H7 (cell line): ENCODE measurements around the gene RNF135. TPM values are rescaled to one million over a fixed set of nuclear protein-coding genes. Genes with fewer than 3 reads are reported as not detected.
"Not testable (repeated sequence)": the region's sequence is repeated elsewhere in the genome, so short reads cannot be mapped to it uniquely, and the experiment has no call there.

Source experiments
- DNase-seq: peaks from one replicate; pipeline ENCODE4 v3.0.0; 2012
- H3K27me3 ChIP-seq: 2 replicates; pipeline ENCODE4 v1.6.0; 2011; ENCODE audit warnings: mild to moderate bottlenecking, low read length; ENCODE audit not compliant: control insufficient read depth, insufficient read depth
- H3K36me3 ChIP-seq: replicated peaks from 2 replicates; pipeline ENCODE4 v1.5.1; 2011; ENCODE audit warnings: low read length; ENCODE audit not compliant: control insufficient read depth, insufficient read depth
- H3K4me3 ChIP-seq: 2 replicates; pipeline ENCODE4 v1.5.1; 2011; ENCODE audit warnings: low read depth, mild to moderate bottlenecking, control low read depth, low read length, moderate library complexity; ENCODE audit not compliant: insufficient read depth
- total RNA-seq: library from RNA; depleted of rRNA; stranded (reverse); fragments of >200 nt; shearing (Covaris generic); gene quantifications from 2 replicates; pipeline ENCODE4 v1.2.3, GENCODE V29; 2014

RNF135 gene
- total RNA-seq, 1 experiment from 2014 or later = 9.8 TPM

GRCh38 chr17:30967911-30968310, 2.9 kb upstream of the RNF135 start:
- not testable (repeated sequence) for H3K36me3 ChIP-seq, H3K27me3 ChIP-seq, DNase-seq, H3K4me3 ChIP-seq

- no peaks in the 10 kb centered on the region; the same call in 1 of the 2 replicates for H3K27me3 ChIP-seq
- DNase-seq = peak; percentile 67
- H3K4me3 ChIP-seq = peak overlapping the region; percentile 65
- no peaks in the 10 kb centered on the region for H3K36me3 ChIP-seq
Measured at GRCh38 chr17:30969989-30970830, 629 bp upstream of the RNF135 start.

DNA sequence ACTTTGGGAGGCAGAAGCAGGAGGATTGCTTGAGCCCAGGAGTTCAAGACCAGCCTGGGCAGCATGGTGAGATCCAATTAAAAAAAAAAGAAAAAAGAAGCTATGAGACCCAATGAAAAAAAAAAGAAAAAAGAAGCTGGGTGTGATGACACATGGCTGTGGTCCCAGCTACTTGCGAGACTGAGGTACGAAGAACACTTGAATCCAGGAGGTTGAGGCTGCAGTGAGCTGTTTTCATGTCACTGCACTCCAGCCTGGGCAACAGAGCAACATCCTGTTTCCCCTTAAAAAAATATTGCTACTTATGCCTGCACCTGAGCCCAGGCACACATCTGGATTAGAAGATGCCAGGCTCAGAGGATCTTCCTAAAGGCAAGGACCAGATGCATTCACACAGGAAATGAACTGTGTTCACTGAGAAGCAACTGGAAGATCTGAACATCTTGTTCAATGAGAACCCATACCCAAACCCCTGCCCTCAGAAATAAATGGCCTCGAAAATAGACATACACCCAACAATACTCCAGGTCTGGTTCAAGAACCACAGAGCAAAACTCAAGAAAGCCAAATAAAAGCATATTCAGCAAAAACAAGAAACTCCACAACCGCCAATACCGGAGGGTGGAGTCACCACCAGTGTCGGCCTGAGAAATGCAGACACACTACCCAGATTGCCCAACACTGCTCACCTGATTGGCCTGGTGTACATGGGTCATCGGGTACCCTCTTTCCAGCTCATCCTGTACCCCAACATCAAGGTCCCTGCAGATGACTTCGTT, 4.4 kb downstream of the RNF135 start:
- DNase-seq = no peak
- H3K27me3 ChIP-seq = no peaks in the 10 kb centered on the region
- 0 out of 2 replicates have a peak, but pooled peaks cover 1% of the 10 kb centered on the region for H3K36me3 ChIP-seq
- H3K4me3 ChIP-seq = no peak overlapping the region

DNA sequence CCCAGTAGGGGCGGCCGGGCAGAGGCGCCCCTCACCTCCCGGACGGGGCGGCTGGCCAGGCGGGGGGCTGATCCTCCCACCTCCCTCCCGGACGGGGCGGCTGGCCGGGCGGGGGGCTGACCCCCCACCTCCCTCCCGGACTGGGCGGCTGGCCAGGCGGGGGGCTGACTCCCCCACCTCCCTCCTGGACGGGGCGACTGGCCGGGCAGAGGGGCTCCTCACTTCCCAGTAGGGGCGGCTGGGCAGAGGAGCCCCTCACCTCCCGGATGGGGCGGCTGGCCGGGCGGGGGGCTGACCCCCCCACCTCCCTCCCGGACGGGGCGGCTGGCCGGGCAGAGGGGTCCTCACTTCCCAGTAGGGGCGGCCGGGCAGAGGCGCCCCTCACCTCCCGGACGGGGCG, 9.1 kb downstream of the RNF135 start:
- not testable (repeated sequence) for DNase-seq, H3K4me3 ChIP-seq, H3K36me3 ChIP-seq, H3K27me3 ChIP-seq

DNA sequence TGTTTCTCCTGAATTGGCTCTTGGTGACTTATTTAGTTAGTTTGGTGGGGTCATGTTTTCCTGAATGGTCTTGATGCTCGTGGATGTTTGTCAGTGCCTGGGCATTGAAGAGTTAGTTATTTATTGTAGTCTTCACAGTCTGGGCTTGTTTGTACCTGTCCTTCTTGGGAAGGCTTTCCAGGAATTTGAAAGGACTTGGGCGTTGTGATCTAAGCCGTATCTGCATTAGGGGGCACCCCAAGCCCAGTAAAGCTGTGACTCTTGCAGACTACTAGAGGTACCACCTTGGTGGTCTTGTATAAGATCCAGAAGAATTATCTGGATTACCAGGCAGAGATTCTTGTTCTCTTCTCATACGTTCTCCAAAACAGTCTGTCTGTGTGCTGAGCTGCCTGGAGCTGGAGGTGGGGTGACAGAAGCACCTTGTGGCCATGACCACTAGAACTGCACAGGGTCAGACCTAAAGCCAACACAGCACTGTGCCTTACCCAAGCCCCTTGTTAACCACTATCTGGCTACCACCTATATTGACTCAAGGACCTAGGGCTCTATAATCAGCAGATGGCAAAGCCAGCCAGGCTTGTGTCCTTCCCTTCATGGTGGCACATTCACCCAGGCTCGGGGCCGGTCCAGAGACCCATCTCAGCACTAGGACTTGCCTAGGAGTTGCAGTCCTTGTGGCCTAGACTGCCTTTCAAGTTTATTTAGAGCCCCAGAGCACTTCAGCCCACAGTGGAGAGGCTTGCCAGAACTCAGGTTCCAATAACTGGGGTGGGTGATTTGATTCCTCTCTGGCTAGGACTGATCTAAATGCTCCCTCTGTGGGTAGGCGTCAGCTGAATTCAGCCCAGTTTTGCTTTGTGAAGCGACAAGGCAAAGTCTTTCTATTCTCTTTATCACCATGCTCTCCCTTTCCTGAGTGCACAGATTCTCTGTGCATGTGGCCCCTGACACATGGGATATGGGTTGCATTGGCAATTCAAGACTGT, 11.0 kb downstream of the RNF135 start:
- DNase-seq = no peak
- no peaks in the 10 kb centered on the region for H3K27me3 ChIP-seq
- H3K36me3 ChIP-seq = no peaks in the 10 kb centered on the region; the same call in 1 of the 2 replicates

GRCh38 chr17:30982855-30983254, 12.0 kb downstream of the RNF135 start:
- DNase-seq = no peak
- Histone ChIP-seq H3K27me3 (no peaks in the 10 kb centered on the region), H3K4me3 (no peak overlapping the region), H3K36me3 (no peaks in the 10 kb centered on the region; the same call in 1 of the 2 replicates)

More for the DNA sequence above, 11.0 kb downstream of the RNF135 start:
- H3K4me3 ChIP-seq = no peak overlapping the region

GRCh38 chr17:30990458-30990857, 19.6 kb downstream of the RNF135 start:
- no peaks in the 10 kb centered on the region for H3K36me3 ChIP-seq
- H3K27me3 ChIP-seq = no peaks in the 10 kb centered on the region
- no peak for DNase-seq
- H3K4me3 ChIP-seq = no peak overlapping the region

DNA sequence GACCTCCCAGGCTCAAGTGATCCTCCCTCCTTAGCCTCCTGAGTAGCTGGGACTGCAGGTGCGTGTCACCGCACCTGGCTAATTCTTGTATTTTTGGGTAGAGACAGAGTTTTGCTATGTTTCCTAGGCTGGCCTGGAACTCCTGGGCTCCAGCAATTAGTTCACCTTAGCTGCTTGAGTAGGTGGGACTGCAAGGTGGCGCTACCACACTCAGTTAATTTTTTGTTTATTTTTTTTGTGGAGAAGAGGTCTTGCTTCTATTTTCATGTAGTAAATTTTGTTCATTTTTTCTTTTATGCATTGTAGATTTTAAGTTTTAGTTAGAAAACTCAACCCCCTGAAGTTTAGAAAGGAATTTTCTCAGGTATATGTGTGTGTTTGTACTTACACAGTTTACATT, 21.7 kb downstream of the RNF135 start:
- Histone ChIP-seq H3K4me3 (no peak overlapping the region), H3K27me3 (no peaks in the 10 kb centered on the region), H3K36me3 (peaks cover 2% of the 10 kb centered on the region)
- peak; percentile 18 for DNase-seq

DNA sequence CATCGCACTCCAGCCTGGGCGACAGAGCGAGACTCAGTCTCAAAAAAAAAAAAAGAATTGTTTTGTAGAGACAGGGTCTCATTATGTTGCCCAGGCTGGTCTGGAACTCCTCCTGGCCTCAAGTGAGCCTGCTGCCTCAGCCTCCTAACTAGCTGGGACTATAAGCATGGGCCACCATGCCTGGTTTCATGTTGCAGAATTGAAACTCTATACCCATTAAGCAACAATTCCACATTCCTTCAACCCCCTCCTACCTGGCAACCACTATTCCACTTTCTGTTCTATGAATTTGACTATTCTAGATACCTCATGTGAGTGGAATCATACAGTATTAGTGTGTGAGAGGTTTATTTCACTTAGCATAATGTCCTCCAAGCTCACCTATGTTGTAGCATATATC, 24.5 kb downstream of the RNF135 start:
- no peak for DNase-seq
- Histone ChIP-seq H3K27me3 (no peaks in the 10 kb centered on the region), H3K36me3 (peaks cover 2% of the 10 kb centered on the region), H3K4me3 (no peak overlapping the region)

DNA sequence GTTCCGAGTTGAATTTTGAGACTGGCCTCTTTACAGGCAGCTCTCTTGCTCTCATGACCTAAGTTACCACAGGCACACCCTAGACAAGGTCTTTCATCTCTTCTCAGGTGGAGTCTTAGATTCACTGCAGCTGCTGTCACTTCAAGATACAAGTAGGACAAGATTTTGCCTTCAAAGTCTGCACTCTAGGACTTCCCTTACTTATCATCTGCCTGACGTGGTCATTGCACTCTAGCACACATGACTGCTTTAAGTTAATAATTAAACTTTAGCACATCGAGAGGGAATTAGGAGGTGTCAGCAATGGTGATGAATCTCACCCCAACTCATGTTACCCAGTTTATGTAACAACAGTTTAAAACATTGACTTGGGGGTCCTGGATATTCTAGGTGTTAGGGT, 25.6 kb downstream of the RNF135 start:
- DNase-seq = no peak
- H3K27me3 ChIP-seq = no peaks in the 10 kb centered on the region
- H3K4me3 ChIP-seq = no peak overlapping the region
- H3K36me3 ChIP-seq = peaks cover 2% of the 10 kb centered on the region

GRCh38 chr17:30997270-30997669, 26.4 kb downstream of the RNF135 start:
- Histone ChIP-seq H3K36me3 (peaks cover 2% of the 10 kb centered on the region), H3K27me3 (no peaks in the 10 kb centered on the region), H3K4me3 (no peak overlapping the region)
- DNase-seq = no peak

DNA sequence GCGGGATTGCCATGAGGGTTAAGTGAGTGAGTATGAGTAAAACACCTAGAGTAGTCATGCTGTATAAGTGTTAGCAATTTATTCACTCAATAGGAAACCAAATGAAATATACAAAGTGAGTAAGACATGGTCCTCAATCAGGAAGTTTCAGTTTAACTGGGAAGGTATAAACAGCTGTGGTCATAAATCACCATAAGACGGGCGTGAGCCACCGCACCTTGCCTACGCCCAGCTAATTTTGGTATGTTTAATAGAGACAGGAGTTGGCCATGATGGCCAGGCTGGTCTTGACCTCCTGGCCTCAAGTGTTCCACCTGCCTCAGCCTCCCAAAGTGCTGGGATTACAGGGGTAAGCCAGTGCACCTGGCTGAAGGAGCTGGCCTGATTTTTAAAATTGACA, 27.0 kb downstream of the RNF135 start:
- no peak overlapping the region for H3K4me3 ChIP-seq
- H3K27me3 ChIP-seq = no peaks in the 10 kb centered on the region
- DNase-seq = no peak

DNA sequence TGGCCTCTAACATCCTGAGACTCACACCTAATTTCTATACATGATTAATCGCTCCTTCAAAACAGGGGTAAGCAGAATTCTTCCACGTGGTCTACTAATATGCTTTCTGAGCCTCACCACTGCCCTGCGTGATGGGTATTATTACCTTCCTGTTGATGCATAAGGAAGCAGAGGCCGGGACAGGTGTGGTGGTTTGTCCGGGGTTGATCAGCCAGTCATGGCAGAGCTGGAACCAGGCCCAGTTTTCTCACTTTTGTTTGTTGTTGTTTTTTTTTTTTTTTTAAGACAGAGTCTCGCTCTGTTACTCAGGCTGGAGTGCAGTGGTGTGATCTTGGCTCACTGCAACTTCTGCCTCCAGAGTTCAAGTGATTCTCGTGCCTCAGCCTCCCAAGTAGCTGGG, 31.2 kb downstream of the RNF135 start:
- no peaks in the 10 kb centered on the region for H3K27me3 ChIP-seq
- peaks cover 2% of the 10 kb centered on the region for H3K36me3 ChIP-seq
- no peak overlapping the region for H3K4me3 ChIP-seq
- DNase-seq = no peak

More for the DNA sequence above, 27.0 kb downstream of the RNF135 start:
- peaks cover 2% of the 10 kb centered on the region for H3K36me3 ChIP-seq

DNA sequence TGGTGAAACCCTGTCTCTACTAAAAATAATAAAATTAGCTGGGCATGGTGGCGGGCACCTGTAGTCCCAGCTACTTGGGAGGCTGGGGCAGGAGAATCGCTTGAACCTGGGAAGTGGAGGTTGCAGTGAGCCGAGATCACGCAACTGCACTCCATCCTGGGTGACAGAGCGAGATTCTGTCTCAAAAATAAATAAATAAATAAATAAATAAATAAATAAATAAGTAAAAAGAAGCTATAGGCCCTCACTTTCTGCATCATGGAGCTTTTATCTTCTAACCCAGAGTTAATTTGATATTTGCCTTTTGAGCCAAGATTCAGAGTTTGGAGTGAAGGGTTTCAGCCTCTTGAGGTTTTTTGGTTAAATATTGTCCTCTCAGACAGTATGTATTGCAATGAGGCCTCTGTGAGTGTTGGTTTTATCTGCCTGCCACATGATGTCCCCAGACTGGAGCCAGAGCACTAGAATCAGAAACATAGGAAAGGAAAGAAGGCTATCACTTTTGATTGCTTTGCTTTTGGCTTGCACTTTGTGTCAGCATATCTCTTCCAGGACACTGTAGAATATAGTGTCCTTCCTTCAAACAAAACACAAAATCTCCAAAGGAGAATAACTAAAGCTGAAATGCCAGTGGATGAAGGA, 32.5 kb downstream of the RNF135 start:
- no peak for DNase-seq
- Histone ChIP-seq H3K27me3 (peaks cover 6% of the 10 kb centered on the region), H3K36me3 (no peaks in the 10 kb centered on the region; the same call in 1 of the 2 replicates), H3K4me3 (no peak overlapping the region)
